HepG2 (cell line): ENCODE results near the gene NT5C3B.

ENCODE experiments used
- ATAD3A ChIP-seq: sonication (generic); formaldehyde crosslinking; IDR thresholded peaks from 2 replicates; pipeline ENCODE4 v1.4.0; 2020; ENCODE audit warnings: missing genetic modification reagents
- CHD4 ChIP-seq: fragments of 200-600 bp; sonication (generic); IDR thresholded peaks from 2 replicates; pipeline ENCODE4 v1.7.0; 2017; ENCODE audit warnings: mild to moderate bottlenecking, low read length, borderline replicate concordance
- CTCF ChIP-seq: sonication (generic); formaldehyde crosslinking; IDR thresholded peaks from 2 replicates; pipeline ENCODE4 v1.5.0; 2020; ENCODE audit warnings: mild to moderate bottlenecking, missing genetic modification reagents, moderate library complexity
- IRF2 ChIP-seq: IDR thresholded peaks from 2 replicates; pipeline ENCODE4 v1.6.1; 2018; ENCODE audit warnings: missing genetic modification reagents, missing compliant biosample characterization
- IRX3 ChIP-seq: sonication (generic); formaldehyde crosslinking; IDR thresholded peaks from 2 replicates; pipeline ENCODE4 v1.8.1; 2023; ENCODE audit warnings: mild to moderate bottlenecking, low read depth, missing genetic modification reagents, borderline replicate concordance
- MNT ChIP-seq: fragments of 450-650 bp; IDR thresholded peaks from 2 replicates; pipeline ENCODE4 v1.6.1; 2016
- MXI1 ChIP-seq: IDR thresholded peaks from 3 replicates; pipeline ENCODE4 v1.6.1; 2012; ENCODE audit warnings: low read depth, low read length, inconsistent platforms, borderline replicate concordance
- NFE2L1 ChIP-seq: sonication (generic); formaldehyde crosslinking; IDR thresholded peaks from 2 replicates; pipeline ENCODE4 v1.4.0; 2020; ENCODE audit warnings: missing genetic modification reagents, mild to moderate bottlenecking, borderline replicate concordance
- POLR2A ChIP-seq, 2 experiments: IDR thresholded peaks; 2 replicates each; pipeline ENCODE4 v1.6.1; 2011; ENCODE audit warnings: low read depth in 2 of 2, low read length in 2 of 2, mild to moderate bottlenecking in 1 of 2, moderate library complexity in 1 of 2; ENCODE audit not compliant: insufficient read depth in 1 of 2
- RCOR2 ChIP-seq: IDR thresholded peaks from 2 replicates; pipeline ENCODE4 v1.6.1; 2016; ENCODE audit warnings: missing biosample characterization, missing genetic modification reagents
- SAFB2 ChIP-seq: sonication (generic); formaldehyde crosslinking; IDR thresholded peaks from 2 replicates; pipeline ENCODE4 v1.5.1; 2020; ENCODE audit warnings: missing genetic modification reagents, low read depth, mild to moderate bottlenecking, borderline replicate concordance
- ZNF704 ChIP-seq: sonication (generic); formaldehyde crosslinking; IDR thresholded peaks from 2 replicates; pipeline ENCODE4 v1.8.1; 2023; ENCODE audit warnings: mild to moderate bottlenecking, inconsistent platforms, moderate library complexity, missing genetic modification reagents, borderline replicate concordance
- TF ChIP-seq, protein P1 (sequence below), 2 experiments: IDR thresholded peaks; 2 replicates each; pipeline ENCODE4 v1.6.1; 2011 to 2012; ENCODE audit warnings: low read length in 2 of 2, borderline replicate concordance in 1 of 2, low read depth in 1 of 2, mild to moderate bottlenecking in 1 of 2, moderate library complexity in 1 of 2

DNA sequence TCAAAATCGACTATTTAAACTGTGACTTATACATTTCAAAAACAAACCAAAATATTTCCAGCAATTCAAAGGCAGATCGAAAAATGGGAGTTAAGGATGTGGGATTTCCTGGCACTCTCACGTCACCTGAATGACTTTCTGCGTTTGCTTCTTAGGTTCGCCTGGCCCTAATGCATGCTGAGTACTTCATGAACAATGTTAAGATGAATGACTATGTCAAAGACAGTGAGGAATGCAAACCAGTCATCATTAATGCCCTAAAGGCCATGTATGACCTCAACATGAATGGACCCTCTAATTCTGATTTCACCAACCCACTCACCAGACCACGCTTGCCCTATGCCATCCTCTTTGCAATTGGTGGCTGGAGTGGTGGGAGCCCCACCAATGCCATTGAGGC is 8.9 kb upstream of the NT5C3B start:
- TF ChIP-seq SAFB2 (CRISPR knock-in tag) (no peak), IRF2 (no peak), ATAD3A (CRISPR knock-in tag) (no peak), MXI1 (no peak), IRX3 (CRISPR knock-in tag) (no peak), RCOR2 (CRISPR knock-in tag) (no peak), CTCF (CRISPR knock-in tag) (no peak), MNT (no peak), POLR2A (IDR thresholded peaks at IDR 0.05; ENCODE audit: insufficient read depth in 1 of 2, low read depth in 2 of 2, low read length in 2 of 2) (no peak), NFE2L1 (CRISPR knock-in tag) (no peak), CHD4 (no peak), ZNF704 (CRISPR knock-in tag) (no peak)
- TF ChIP-seq, protein P1, sequence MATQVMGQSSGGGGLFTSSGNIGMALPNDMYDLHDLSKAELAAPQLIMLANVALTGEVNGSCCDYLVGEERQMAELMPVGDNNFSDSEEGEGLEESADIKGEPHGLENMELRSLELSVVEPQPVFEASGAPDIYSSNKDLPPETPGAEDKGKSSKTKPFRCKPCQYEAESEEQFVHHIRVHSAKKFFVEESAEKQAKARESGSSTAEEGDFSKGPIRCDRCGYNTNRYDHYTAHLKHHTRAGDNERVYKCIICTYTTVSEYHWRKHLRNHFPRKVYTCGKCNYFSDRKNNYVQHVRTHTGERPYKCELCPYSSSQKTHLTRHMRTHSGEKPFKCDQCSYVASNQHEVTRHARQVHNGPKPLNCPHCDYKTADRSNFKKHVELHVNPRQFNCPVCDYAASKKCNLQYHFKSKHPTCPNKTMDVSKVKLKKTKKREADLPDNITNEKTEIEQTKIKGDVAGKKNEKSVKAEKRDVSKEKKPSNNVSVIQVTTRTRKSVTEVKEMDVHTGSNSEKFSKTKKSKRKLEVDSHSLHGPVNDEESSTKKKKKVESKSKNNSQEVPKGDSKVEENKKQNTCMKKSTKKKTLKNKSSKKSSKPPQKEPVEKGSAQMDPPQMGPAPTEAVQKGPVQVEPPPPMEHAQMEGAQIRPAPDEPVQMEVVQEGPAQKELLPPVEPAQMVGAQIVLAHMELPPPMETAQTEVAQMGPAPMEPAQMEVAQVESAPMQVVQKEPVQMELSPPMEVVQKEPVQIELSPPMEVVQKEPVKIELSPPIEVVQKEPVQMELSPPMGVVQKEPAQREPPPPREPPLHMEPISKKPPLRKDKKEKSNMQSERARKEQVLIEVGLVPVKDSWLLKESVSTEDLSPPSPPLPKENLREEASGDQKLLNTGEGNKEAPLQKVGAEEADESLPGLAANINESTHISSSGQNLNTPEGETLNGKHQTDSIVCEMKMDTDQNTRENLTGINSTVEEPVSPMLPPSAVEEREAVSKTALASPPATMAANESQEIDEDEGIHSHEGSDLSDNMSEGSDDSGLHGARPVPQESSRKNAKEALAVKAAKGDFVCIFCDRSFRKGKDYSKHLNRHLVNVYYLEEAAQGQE (IDR thresholded peaks at IDR 0.05; ENCODE audit: borderline replicate concordance in 1 of 2, low read depth in 1 of 2, low read length in 2 of 2) = no peak
